Naive thymus-derived CD4-positive, alpha-beta T cell (primary cell): ENCODE measurements around the gene MBD5. TPM values are rescaled to one million over a fixed set of nuclear protein-coding genes. Genes with fewer than 3 reads are reported as not detected.
"Not testable (repeated sequence)": the region's sequence is repeated elsewhere in the genome, so short reads cannot be mapped to it uniquely, and the experiment has no call there.

Source experiments
- ATAC-seq: fragments of 150-1000 bp; cut with Tn5 transposase; 2 replicates; pipeline ENCODE4 v1.10.0; 2021; ENCODE audit warnings: mild to moderate bottlenecking, moderate library complexity
- CTCF ChIA-PET: fragments of 350-600 bp; sonication (Branson Sonifier 250); formaldehyde crosslinking; loops from one replicate; lab custom pipeline; 2021; ENCODE audit warnings: antibody characterized with exemption; lab: Charles Lee
- POLR2A ChIA-PET: fragments of 350-600 bp; sonication (Branson Sonifier 250); formaldehyde crosslinking; loops from one replicate; lab custom pipeline; 2021; ENCODE audit warnings: antibody characterized with exemption, inconsistent platforms; lab: Charles Lee
- DNase-seq, 9 donors: peaks; one replicate each; pipeline versions ENCODE4 v3.0.0 to v3.0.0-alpha.2; 2020 to 2022; ENCODE audit warnings: mixed read lengths in 1 of 9
- H3K27ac ChIP-seq: one replicate; pipeline ENCODE4 v1.7.0; 2013; ENCODE audit warnings: mild to moderate bottlenecking, low read depth, low read length, moderate library complexity
- H3K27me3 ChIP-seq, 2 donors: one replicate each; pipeline ENCODE4 v1.7.0; 2013; ENCODE audit warnings: low read length in 2 of 2, mild to moderate bottlenecking in 2 of 2, moderate library complexity in 2 of 2; ENCODE audit not compliant: control insufficient read depth in 2 of 2, insufficient read depth in 2 of 2
- H3K36me3 ChIP-seq, 3 experiments: 1 replicate in 2 of 3; 2 replicates in 1 of 3; pipeline ENCODE4 v1.7.0; 2013; ENCODE audit warnings: low read length in 3 of 3, mild to moderate bottlenecking in 3 of 3, moderate library complexity in 1 of 3; ENCODE audit not compliant: insufficient read depth in 3 of 3, control insufficient read depth in 2 of 3
- H3K4me1 ChIP-seq, 2 donors: one replicate each; pipeline ENCODE4 v1.7.0; 2013; ENCODE audit warnings: low read length in 2 of 2, mild to moderate bottlenecking in 2 of 2, moderate library complexity in 1 of 2; ENCODE audit not compliant: control insufficient read depth in 2 of 2, insufficient read depth in 2 of 2
- H3K4me3 ChIP-seq: 2 replicates; pipeline ENCODE4 v1.7.0; 2013; ENCODE audit warnings: mild to moderate bottlenecking, low read length
- H3K9me3 ChIP-seq, 3 experiments: 1 replicate in 2 of 3; 2 replicates in 1 of 3; pipeline ENCODE4 v1.7.0; 2013; ENCODE audit warnings: low read length in 3 of 3; ENCODE audit not compliant: control insufficient read depth in 2 of 3
- H3K27ac Mint-ChIP-seq, 9 donors: one replicate each; pipeline ENCODE4 v1.8.0; 2020 to 2022; ENCODE audit warnings: mixed read lengths in 9 of 9, mild to moderate bottlenecking in 8 of 9, moderate library complexity in 5 of 9, inconsistent platforms in 2 of 9
- H3K27me3 Mint-ChIP-seq, 5 donors: one replicate each; pipeline ENCODE4 v1.8.0; 2021 to 2022; ENCODE audit warnings: mixed read lengths in 5 of 5, mild to moderate bottlenecking in 1 of 5
- H3K36me3 Mint-ChIP-seq, 5 donors: one replicate each; pipeline ENCODE4 v1.8.0; 2020 to 2022; ENCODE audit warnings: mixed read lengths in 5 of 5, mild to moderate bottlenecking in 3 of 5, inconsistent platforms in 1 of 5
- H3K4me1 Mint-ChIP-seq, 7 donors: one replicate each; pipeline ENCODE4 v1.8.0; 2020 to 2022; ENCODE audit warnings: mixed read lengths in 7 of 7, mild to moderate bottlenecking in 3 of 7, inconsistent platforms in 1 of 7
- H3K4me3 Mint-ChIP-seq, 10 donors: one replicate each; pipeline ENCODE4 v1.8.0; 2020 to 2022; ENCODE audit warnings: mild to moderate bottlenecking in 10 of 10, mixed read lengths in 10 of 10, moderate library complexity in 6 of 10, inconsistent platforms in 2 of 10
- H3K9me3 Mint-ChIP-seq, 11 donors: one replicate each; pipeline ENCODE4 v1.8.0; 2020 to 2022; ENCODE audit warnings: mixed read lengths in 11 of 11, mild to moderate bottlenecking in 4 of 11, inconsistent platforms in 1 of 11, moderate library complexity in 1 of 11
- intact Hi-C, 2 donors: fragments of 100-400 bp; cut with micrococcal nuclease; formaldehyde crosslinking; loops; one replicate each; pipeline ENCODE4 v1.15.1; 2023
- polyA plus RNA-seq, 2 donors: library from polyadenylated mRNA; unstranded; fragments of 300-500 nt; fragmentation: Illumina TruSeq; gene quantifications; one replicate each; pipeline ENCODE4 v1.2.3, GENCODE V29; 2021
- total RNA-seq, 6 experiments: library from RNA in 5 of 6; stranded (reverse) in 5 of 6; gene quantifications; 1 replicate in 5 of 6; 2 replicates in 1 of 6; pipeline ENCODE4 v1.2.3 and lab custom pipeline; 2021 to 2026

The MBD5 gene
- total and polyA plus RNA-seq, 7 experiments from 2014 or later = 14.6 to 76.8 (median 58.6) TPM

DNA sequence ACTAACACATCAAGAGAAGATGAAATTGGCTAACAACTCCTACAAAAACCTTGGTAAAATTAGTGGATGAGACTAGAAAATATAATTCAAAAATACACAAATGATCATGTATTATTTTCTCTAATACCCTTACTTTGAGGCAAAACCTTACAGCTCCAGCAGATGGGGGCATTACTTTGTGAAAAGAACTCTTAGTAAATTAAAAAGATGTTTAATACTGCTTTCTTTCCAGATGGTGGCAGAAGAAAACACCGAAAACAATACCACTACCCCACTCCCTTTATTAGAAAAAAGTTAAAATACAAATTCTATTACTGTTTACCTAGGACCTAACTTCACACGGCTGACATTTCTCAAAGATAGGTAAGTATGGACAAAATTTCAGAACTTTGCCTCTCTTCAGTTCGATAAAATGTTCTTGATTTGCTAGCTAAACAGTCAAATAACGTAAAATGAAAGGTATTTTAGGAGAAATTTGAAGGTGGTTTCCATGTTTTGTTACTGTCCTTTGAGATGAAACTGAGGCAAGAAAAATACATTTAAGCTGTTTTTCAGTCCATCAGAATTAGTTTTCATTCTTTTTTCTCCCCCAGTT, 31.0 kb upstream of the MBD5 start:
- Histone ChIP-seq H3K9me3 (no peaks in the 10 kb centered on the region), H3K27ac (no peak overlapping the region), H3K27me3 (no peaks in the 10 kb centered on the region), H3K4me3 (no peak overlapping the region), H3K4me1 (no peaks in the 10 kb centered on the region), H3K36me3 (no peaks in the 10 kb centered on the region)
- peak in 7 of 9 donors; percentile 37 to 70 (median 52) for DNase-seq
- CTCF ChIA-PET = interaction anchor here (0.6 to 3.9 kb wide), 16 partner anchors 9 to 1002 kb away, joined by 3 to 53 read pairs (median 4); partner anchors contain the start of genes MBD5 and ORC4
- POLR2A ChIA-PET = interaction anchor here (0.6 to 1.1 kb wide), 3 partner anchors 519 to 1570 kb away, joined by 4 read pairs; no protein-coding TSS in a partner anchor
- Mint-ChIP-seq H3K9me3 (peaks cover 0 to 4% (median 0%) of the 10 kb centered on the region in 11 donors), H3K27me3 (no peaks in the 10 kb centered on the region), H3K27ac (peak overlapping the region in 7 of 9 donors; percentile 11 to 84 (median 28)), H3K4me1 (peaks cover 6 to 50% (median 42%) of the 10 kb centered on the region in 7 donors), H3K4me3 (no peak overlapping the region), H3K36me3 (peaks cover 0 to 6% (median 6%) of the 10 kb centered on the region in 5 donors)
- ATAC-seq = peak; percentile 87
- intact Hi-C loops = loop anchor here (1.0 to 10.0 kb wide), 9 partner anchors 30 to 1572 kb away; partner anchors contain the start of gene ORC4 (in 1 of the 2)

DNA sequence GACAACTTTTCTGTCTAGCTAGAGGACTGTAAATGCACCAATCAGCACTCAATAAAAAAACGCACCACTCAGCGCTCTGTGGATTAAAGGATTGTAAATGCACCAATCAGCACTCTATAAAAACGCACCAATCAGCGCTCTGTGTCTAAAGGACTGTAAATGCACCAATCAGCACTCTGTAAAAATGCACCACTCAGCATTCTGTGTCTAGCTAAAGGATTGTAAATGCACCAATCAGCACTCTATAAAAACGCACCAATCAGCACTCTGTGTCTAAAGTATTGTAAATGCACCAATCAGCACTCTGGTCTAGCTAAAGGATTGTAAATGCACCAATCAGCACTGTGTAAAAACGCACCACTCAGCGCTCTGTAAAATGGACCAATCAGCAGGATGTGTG, 25.9 kb upstream of the MBD5 start:
- not testable (repeated sequence) for H3K27ac ChIP-seq, H3K4me3 ChIP-seq, H3K27me3 ChIP-seq, H3K27me3 Mint-ChIP-seq, H3K9me3 ChIP-seq, DNase-seq, H3K4me3 Mint-ChIP-seq, H3K4me1 ChIP-seq, H3K27ac Mint-ChIP-seq, ATAC-seq
- Mint-ChIP-seq H3K9me3 (peaks cover 0 to 19% (median 7%) of the 10 kb centered on the region in 11 donors), H3K36me3 (peaks cover 0 to 33% (median 20%) of the 10 kb centered on the region in 5 donors), H3K4me1 (peaks cover 10 to 60% (median 47%) of the 10 kb centered on the region in 7 donors)
- ChIA-PET POLR2A (interaction anchor here (0.6 to 0.7 kb wide), 4 partner anchors 11 to 1005 kb away, joined by 3 to 4 read pairs (median 4); no protein-coding TSS in a partner anchor), CTCF (interaction anchor here (0.8 kb wide), 1 partner anchor 1005 kb away, joined by 3 read pairs; no protein-coding TSS in a partner anchor)
- peaks cover 0 to 14% (median 0%) of the 10 kb centered on the region in 3 experiments for H3K36me3 ChIP-seq
- intact Hi-C loops = loop anchor here in 1 of 2 donors (5.0 to 10.0 kb wide), 3 partner anchors 72 to 1567 kb away; no protein-coding TSS in a partner anchor

GRCh38 chr2:147996828-147997227, 24.1 kb upstream of the MBD5 start:
- no peak for DNase-seq
- peaks cover 0 to 14% (median 0%) of the 10 kb centered on the region in 3 experiments for H3K36me3 ChIP-seq
- H3K4me3 ChIP-seq = no peak overlapping the region
- Mint-ChIP-seq H3K9me3 (peaks cover 0 to 23% (median 8%) of the 10 kb centered on the region in 11 donors), H3K4me3 (no peak overlapping the region), H3K36me3 (peaks cover 4 to 38% (median 24%) of the 10 kb centered on the region in 5 donors), H3K27ac (peak overlapping the region in 1 of 9 donors; percentile 31), H3K27me3 (no peaks in the 10 kb centered on the region), H3K4me1 (peaks cover 12 to 68% (median 55%) of the 10 kb centered on the region in 7 donors)
- intact Hi-C loops = loop anchor here in 1 of 2 donors (10.0 kb wide), 1 partner anchor 298 kb away; no protein-coding TSS in a partner anchor
- H3K9me3 ChIP-seq = peaks cover 0 to 4% (median 0%) of the 10 kb centered on the region in 3 experiments
- H3K27ac ChIP-seq = no peak overlapping the region
- ChIA-PET CTCF (no interaction called here), POLR2A (no interaction called here)
- no peaks in the 10 kb centered on the region for H3K27me3 ChIP-seq
- no peaks in the 10 kb centered on the region for H3K4me1 ChIP-seq
- ATAC-seq = no peak

GRCh38 chr2:147998203-147998602, 22.7 kb upstream of the MBD5 start:
- ATAC-seq = no peak
- no peaks in the 10 kb centered on the region for H3K27me3 Mint-ChIP-seq
- Histone ChIP-seq H3K4me1 (no peaks in the 10 kb centered on the region), H3K27me3 (no peaks in the 10 kb centered on the region), H3K9me3 (peaks cover 0 to 4% (median 0%) of the 10 kb centered on the region in 3 experiments), H3K4me3 (no peak overlapping the region), H3K36me3 (peaks cover 0 to 14% (median 0%) of the 10 kb centered on the region in 3 experiments), H3K27ac (no peak overlapping the region)
- DNase-seq = no peak
- H3K9me3 Mint-ChIP-seq = peaks cover 1 to 37% (median 19%) of the 10 kb centered on the region in 11 donors
- peaks cover 14 to 52% (median 36%) of the 10 kb centered on the region in 5 donors for H3K36me3 Mint-ChIP-seq
- no peak overlapping the region for H3K4me3 Mint-ChIP-seq
- peak overlapping the region in 2 of 9 donors; percentile 11 to 35 for H3K27ac Mint-ChIP-seq
- CTCF ChIA-PET = interaction anchor here (0.5 to 0.7 kb wide), 2 partner anchors 10 to 977 kb away, joined by 3 to 4 read pairs; no protein-coding TSS in a partner anchor
- intact Hi-C loops = loop anchor here in 1 of 2 donors (10.0 kb wide), 1 partner anchor 297 kb away; no protein-coding TSS in a partner anchor
- POLR2A ChIA-PET = no interaction called here
- peaks cover 7 to 68% (median 57%) of the 10 kb centered on the region in 7 donors for H3K4me1 Mint-ChIP-seq

DNA sequence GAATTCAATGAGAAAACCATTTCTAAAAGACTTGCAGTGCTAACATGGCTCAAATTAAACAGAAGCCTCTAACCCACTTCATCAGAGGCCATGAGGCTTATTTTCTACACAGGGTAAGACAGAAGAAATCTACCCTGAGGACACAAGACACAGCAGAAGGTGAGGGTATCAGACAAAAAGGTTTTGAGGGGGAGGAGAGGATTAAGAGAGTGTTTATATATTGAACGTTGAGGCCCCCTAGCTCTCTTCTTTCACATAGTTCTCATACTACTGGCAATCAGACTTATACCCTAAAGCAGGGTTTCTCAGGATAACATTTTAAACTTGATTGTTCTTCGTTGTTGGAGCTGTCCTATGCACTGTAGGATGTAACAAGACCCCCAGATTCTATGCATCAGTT, 21.8 kb upstream of the MBD5 start:
- H3K4me1 ChIP-seq = no peaks in the 10 kb centered on the region
- H3K27me3 ChIP-seq = no peaks in the 10 kb centered on the region
- H3K4me3 ChIP-seq = no peak overlapping the region
- H3K27ac ChIP-seq = no peak overlapping the region
- DNase-seq (no peak), ATAC-seq (no peak)
- no peaks in the 10 kb centered on the region for H3K27me3 Mint-ChIP-seq
- H3K4me1 Mint-ChIP-seq = peaks cover 7 to 74% (median 62%) of the 10 kb centered on the region in 7 donors
- CTCF ChIA-PET = interaction anchor here (1.4 kb wide), 1 partner anchor 10 kb away, joined by 7 read pairs; no protein-coding TSS in a partner anchor
- POLR2A ChIA-PET = no interaction called here
- peaks cover 4 to 46% (median 24%) of the 10 kb centered on the region in 11 donors for H3K9me3 Mint-ChIP-seq
- intact Hi-C loops = loop anchor here in 1 of 2 donors (10.0 kb wide), 1 partner anchor 296 kb away; no protein-coding TSS in a partner anchor
- H3K36me3 ChIP-seq = peaks cover 0 to 14% (median 0%) of the 10 kb centered on the region in 3 experiments
- peaks cover 0 to 4% (median 0%) of the 10 kb centered on the region in 3 experiments for H3K9me3 ChIP-seq
- no peak overlapping the region for H3K4me3 Mint-ChIP-seq
- H3K36me3 Mint-ChIP-seq = peaks cover 14 to 58% (median 44%) of the 10 kb centered on the region in 5 donors
- H3K27ac Mint-ChIP-seq = peak overlapping the region in 3 of 9 donors; percentile 11 to 35 (median 26)

DNA sequence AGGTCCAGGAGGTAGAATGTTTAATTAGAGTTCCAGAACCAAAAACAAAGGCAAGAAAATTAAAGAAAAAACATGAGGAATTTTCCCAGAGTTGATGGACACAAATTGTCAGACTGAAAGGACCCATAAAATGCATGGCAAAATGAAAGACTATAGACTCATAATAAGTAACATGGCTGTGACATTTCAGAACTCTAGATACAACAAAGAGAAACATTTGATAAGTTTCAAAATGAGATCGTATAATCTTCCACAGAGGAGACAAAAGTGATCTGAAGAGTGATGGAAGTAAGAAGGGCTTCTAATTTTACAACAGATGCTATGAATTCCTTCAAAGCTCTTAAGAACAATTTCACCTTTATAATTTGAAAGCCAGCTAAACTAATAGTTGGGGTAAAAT, 20.8 kb upstream of the MBD5 start:
- H3K9me3 ChIP-seq = peaks cover 0 to 4% (median 0%) of the 10 kb centered on the region in 3 experiments
- ChIA-PET CTCF (interaction anchor here (0.7 to 1.4 kb wide), 2 partner anchors 10 to 11 kb away, joined by 4 to 7 read pairs; no protein-coding TSS in a partner anchor), POLR2A (no interaction called here)
- Mint-ChIP-seq H3K4me1 (peaks cover 9 to 79% (median 66%) of the 10 kb centered on the region in 7 donors), H3K4me3 (no peak overlapping the region), H3K9me3 (peaks cover 4 to 47% (median 23%) of the 10 kb centered on the region in 11 donors), H3K27ac (peak overlapping the region in 3 of 9 donors; percentile 6 to 35 (median 9)), H3K36me3 (peaks cover 14 to 61% (median 52%) of the 10 kb centered on the region in 5 donors), H3K27me3 (no peaks in the 10 kb centered on the region)
- intact Hi-C loops = no loop called here
- DNase-seq (no peak), ATAC-seq (no peak)
- no peaks in the 10 kb centered on the region for H3K4me1 ChIP-seq
- no peak overlapping the region for H3K27ac ChIP-seq
- no peaks in the 10 kb centered on the region for H3K27me3 ChIP-seq
- H3K4me3 ChIP-seq = no peak overlapping the region
- H3K36me3 ChIP-seq = peaks cover 0 to 14% (median 0%) of the 10 kb centered on the region in 3 experiments
